ENCODE data around the gene MYL4.

Gene MYL4

DNA sequence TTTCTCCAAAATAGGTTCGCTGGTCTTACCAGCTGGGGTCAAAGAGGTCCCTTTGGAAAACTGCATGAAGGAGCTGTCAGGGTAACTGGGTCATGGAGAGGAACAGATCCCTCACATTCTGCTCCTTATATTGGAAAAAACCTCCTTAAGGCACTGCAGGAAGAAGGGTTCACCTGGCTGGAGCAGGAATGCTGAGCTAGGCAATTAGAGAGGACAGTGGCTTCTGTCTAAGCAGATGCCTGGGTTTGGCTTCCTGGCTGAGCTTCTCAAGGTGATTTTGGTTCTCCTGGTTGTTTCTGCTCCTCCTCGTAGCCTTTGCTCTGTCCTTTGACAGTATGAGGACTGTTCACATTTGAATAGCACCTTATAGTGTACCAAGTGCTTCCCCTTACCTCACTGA is 64.1 kb downstream of the MYL4 start:
- DNase-seq (ENCODE audit: low spot score): no peak
